HG02610 (cell line): ENCODE measurements around the gene ISL1.

Experiments
- ATAC-seq: cut with Tn5 transposase; IDR thresholded peaks from one replicate; pipeline ENCODE4 v1.9.1; 2021; ENCODE audit warnings: mild to moderate bottlenecking, moderate library complexity; ENCODE audit not compliant: unreplicated experiment

Gene ISL1

DNA sequence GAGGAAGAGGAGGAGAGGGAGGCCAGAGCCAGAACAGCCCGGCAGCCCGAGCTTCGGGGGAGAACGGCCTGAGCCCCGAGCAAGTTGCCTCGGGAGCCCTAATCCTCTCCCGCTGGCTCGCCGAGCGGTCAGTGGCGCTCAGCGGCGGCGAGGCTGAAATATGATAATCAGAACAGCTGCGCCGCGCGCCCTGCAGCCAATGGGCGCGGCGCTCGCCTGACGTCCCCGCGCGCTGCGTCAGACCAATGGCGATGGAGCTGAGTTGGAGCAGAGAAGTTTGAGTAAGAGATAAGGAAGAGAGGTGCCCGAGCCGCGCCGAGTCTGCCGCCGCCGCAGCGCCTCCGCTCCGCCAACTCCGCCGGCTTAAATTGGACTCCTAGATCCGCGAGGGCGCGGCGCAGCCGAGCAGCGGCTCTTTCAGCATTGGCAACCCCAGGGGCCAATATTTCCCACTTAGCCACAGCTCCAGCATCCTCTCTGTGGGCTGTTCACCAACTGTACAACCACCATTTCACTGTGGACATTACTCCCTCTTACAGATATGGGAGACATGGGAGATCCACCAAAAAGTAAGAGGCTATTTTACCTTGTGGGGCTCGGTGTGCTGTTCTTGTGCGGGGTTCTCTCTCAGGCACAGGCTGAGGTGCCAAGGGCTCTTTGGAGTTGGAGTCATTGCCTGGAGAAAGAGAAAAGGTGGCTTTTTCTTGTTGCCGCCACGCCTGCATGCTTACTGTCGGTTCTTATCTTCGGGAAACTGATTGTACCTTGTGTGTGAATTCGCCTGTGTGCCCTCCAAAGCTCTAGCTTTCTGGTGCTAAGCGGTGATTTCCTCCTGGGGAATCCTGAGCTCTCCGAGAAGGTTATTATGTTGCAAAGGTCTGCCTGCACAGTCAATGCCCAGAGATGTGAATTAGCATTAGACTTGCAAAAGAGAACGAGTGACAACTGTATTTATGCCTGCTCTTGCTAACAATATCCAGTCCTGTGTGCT lies at the start of gene ISL1:
ISL1 (plus strand) TSS at position 318 of the 991 bp plus-strand sequence; CDS start at position 542, 224 bp downstream.
- ATAC-seq = peak; percentile 57

DNA sequence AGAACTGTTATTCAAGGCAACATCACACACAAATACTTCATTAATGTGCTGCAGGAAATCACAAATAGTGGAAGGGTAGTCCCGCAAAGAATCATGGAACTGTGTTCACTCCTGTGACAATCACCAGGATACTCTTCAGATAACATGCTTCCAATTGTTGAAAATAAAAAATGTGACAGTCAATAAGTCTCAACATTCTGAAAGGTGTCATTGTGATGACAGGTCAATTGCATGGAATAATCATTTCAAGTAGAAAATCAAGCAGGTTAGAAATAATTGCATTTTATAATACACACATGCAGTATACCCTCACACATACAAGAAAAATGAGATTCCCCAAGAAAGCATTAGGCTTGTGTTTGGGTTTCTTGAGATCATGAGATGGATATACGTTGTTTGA lies 46.4 kb upstream of the ISL1 start:
- ATAC-seq = no peak

DNA sequence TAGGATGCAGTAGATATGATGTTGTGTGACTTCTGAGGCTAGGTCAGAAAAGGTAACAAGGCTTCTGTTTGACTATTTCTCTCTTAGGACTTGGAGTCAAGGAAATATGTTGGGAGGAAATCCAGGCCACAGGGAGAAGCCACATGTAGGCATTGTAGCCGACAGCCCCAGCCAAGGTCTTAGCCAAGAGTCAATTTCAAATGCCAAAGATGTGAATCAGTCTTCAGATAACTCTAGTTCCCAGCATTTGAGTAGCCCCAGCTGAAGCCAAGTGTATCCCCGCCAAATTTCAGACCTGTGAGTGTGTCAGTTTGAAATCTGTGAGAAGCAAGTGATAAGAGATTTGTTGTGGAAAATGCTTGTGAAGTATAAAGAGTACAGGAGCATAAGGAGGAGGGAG lies 38.1 kb upstream of the ISL1 start:
- ATAC-seq = no peak

DNA sequence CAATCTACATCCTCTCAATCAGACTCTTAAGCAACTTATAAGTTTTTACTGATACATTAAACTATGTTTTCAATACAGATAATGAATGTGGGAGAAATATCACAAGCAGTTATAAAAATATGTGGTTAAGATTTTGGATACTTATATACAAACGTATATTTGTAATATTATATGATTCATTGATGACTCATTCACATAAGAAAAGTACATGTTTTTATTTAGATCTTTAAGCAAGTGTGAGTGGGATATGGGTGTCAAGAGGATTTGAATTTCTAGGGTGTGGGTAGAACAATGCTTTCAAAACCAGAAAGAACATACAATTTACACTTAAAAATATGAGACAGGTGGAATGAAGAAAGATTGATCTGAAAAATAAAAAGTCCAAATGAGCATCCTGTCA lies 36.1 kb upstream of the ISL1 start:
- ATAC-seq = no peak

DNA sequence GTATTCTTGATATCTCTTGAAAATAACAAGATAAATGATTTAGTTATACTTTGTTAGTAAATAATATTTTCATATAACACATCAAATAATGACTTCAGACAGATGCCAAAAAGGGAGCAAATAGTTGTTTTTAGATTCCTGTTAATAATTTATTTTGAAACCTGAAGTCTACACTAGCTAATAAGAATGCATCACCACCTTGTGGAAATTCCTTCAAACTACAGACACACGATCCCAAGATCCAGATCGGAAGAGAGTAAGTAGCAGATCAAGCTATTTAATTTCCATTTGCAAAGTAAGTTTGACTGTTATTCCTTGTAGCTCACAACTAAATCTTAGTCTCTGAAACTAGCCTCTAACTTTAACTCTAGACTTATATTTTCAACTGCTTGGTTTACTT lies 35.5 kb upstream of the ISL1 start:
- ATAC-seq = no peak

DNA sequence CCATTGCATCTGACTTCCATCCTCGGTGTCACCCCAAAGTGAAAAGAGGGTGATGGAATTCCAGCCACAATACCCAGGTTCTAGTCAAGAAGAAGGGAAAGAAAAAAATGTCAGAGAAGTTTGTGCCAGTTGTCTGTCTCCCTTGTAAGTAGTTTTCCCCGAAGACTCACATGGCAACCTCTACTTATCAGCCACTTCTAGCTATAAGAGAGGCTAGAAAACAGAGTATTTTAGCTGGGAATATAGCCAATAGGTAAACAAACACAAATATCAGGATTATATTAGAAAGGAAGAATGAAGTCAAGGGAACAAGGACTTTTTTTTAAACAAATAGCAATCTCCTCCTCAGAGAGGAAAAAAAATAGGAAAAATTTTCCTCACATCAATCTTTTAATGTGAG lies 12.2 kb upstream of the ISL1 start:
- no peak for ATAC-seq

DNA sequence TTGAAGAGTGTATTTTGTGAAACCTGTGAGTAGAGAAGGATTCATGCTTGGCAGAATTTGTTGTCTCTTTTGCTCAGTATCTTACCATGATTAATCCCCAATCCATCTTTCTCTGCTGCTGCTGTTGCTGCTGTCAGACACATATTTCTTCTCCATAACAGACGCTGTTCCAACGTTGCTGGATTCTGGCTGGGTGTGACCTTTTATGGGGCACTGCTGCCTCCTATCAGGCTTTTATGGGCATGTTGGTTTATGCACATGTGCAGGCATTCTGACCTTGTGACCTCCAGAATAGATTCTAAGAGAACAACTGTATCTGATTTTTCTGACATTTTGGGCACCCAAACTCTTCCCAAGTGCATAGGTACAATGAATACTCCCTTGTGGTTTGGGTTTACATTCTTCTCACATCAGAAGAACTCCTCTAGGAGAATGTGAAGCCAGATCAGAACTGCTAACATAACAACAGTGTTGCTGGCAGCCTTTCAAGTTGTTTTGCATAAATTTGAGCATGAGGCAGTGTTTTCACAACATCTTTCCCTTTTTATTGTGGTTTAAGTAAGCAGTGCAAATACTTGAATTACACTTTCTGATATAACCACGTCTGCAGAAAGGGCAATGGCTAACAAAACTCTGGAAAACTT lies 9.2 kb upstream of the ISL1 start:
- no peak for ATAC-seq

DNA sequence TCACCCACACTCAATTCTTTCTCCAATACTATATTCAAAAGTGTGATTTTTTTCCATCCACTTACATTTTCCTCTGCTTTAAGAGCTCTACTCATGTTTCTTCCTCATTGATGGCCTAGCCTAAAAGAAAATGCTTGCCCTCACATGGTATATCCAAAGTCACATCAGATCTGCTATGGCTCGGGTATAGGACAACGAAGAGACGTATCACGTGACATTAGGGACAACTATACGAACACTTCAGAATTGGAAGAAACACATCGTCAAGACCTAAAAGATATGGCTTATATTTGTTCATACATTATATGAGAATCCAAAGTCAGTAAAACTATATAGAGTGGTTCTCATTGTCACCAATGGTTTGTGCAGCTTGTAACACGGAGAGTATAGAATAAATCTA lies 8.2 kb upstream of the ISL1 start:
- ATAC-seq = no peak

DNA sequence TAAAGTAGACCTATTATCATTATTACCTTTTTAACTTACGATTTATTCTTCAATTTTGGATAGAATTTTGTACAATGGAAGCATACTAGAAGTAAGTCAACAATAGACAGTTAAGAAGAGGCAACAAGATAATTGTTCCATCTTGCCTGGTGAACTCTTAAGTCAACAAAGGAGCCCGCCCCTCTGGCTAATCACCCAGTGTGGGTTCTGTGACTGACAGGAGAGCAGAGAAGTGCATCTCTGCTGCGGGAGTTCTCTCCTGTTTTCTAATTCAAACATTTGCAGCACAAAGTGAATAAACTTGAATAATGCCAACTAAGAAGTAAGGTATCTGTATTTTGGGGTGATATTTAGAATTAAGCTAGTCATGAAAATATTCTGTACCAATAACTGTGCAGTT lies 6.7 kb upstream of the ISL1 start:
- ATAC-seq = no peak

DNA sequence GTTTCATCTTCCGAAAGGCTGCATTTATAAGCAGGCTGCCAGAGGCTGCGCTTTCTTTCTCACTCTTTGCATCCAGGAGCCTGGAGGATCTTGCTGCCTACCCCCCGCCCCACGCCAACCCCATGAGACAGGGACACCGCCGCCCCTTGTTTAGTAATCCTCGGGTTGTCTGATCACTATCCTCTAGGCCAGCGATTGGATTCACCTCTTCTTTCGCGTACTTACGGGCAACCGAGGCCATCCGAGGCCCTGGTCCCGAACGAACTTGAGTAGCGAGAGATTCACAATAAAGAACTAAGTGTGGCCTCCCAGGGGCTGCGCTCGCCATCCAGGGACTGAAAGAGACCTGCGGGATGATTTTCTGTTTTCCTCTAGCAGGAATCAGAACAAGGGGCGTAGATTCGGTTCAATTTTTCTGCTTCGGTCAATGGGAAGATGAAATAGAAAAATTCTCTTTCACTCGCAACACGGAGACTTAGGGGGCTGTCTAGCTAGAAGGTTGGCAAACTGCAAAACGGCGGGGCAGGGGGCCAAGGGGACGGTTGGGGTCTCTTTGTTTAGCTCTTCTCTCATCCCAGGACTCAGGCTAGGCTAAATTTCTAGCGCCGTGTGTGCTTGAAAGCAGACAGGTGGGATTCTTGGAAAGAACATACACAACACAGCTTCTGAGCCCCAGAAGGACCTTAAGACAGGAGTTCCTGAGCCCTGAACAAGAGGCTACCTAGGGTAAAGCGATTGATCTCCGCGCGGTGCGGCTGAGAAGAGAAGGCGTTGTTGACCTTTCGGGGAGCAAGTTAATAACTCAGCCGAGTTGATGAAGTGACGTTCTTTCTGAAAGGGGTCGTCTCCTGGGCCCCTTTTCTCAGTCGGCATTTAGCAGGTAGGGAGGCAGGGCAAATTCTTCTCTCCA lies 5.8 kb upstream of the ISL1 start:
- no peak for ATAC-seq

DNA sequence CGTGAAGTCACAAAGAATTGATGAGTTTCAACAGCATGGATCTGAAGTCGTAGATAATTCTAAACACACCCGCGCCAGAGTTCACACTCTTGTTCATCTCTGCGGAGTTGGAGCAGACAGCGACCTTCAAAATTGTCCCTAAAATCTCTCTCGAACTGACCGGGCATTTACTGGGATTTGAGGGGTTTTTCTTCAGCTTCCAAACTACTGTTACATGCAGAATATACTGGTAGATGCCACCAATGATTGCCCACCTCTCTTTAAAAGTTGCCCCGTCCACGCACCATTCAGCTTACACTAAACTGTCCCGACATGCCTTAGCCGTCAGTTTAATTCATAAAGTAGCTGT lies 5.2 kb upstream of the ISL1 start:
- no peak for ATAC-seq

DNA sequence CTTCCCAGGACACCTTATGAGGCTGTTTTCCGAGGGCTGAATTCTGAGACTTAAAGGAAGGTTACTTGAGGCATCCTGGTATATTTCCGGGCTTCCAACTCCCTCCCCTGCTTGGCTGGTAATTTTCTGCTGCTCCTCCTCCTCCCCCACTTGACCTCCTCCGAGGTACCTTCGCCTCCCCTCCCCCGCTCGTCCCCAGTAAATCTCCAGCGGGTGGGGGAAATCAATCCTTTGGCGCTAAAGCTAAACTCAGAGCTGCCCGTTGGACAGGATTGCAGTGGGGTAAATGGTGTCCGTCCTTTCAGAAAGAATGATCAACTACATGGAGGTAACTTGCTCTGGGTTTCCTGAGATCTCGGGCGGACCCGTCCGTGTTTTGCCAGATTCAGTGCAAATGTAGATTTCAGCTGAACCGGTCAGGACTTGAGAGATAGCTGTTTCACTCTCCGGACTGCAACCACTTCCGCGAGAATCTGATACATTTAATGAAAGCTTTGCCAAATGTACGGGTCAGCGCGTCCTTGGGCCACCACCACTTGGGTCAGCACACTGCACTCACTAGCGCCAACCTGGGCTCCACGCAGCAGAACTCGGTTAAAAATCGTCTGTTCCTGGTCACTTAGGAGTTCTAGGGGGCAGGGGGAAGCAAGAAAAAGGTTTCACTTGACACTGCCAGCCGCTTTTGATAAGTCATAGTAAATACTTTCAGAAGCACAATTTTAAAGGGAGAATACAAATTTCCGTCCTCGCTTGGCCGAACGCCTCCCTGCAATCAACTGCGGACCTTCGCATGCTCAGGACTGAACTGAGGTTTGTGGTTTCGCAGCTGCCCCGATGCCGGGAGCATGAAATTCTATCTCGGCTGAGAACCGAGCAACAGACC lies 4.6 kb upstream of the ISL1 start:
- ATAC-seq = no peak

DNA sequence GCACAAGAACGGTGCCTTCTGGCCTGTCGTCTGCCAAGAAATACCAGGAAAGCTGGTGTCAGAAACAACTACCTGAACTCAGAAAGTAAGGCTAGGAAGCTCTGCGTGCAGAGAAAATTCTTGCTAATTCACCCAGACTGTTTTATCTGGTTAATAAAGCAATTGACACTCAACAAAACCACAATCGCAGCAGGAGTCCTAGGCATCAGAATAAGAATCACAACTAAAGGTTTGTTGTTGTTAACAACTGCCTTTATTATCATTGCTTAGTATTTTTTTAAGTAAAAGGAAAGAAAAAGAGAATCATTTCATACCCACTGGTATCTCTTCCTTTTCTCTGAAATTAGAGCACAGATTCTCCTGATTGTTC lies 3.9 kb upstream of the ISL1 start:
- no peak for ATAC-seq

DNA sequence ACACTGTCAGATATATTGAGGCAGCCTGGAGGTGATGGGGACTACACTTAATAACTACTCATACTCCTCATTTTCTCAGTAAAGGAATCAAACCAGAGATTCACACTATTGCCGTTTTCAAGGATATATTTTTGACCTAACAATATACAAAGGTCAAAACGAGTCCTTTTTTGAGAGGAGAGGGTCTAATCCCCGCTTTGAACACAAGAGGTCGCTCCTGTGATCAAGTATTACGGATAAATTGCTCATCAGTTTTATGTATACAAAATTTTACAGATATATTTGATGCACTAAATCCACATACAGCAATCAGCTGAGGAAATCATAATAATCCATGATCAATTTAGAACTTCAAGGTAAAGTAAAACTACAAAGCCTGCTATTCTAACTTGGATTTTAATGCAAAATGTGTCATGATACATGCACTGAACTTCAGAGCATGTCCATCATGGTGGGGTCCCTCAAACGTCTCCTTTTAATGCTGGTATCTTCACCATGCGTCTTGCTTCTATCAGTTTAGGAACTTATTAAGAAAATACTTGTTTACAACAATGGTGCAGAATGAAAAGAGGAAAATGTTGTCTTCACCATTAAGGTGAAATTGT lies 2.5 kb upstream of the ISL1 start:
- ATAC-seq = no peak

DNA sequence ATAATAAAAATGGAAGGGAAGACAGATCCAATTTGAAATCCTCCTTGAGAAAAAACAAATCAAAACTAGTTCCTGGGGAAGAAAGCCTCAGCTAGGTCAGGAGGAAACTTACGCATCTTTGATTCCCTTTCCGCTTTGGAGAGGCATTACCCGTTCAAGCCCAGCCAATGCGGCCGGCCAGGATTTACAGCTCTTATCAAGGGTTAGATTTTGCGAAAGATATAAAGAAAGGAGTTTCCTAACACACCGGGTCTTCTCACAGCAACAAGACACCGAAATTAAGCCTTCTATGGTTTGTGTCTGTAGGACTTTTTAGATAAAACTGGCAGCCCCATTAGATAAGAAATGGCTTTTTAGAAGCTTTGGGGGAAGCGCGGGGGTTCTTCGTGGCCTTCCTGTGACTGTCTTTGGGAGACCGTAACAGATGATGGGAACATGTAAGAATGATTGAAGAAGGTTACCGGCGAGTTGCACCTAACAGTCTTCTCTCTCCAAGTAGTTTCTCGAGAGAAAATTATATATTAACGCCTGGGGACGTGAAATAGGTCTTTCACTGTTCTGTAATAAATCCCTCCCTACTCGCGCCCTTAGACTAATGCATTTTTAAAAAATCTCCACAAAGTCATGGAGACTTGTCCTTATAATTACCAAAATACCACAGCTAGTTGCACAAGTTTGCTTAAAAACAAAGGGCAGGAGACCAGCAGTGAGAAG lies 1.3 kb upstream of the ISL1 start:
- ATAC-seq = no peak

DNA sequence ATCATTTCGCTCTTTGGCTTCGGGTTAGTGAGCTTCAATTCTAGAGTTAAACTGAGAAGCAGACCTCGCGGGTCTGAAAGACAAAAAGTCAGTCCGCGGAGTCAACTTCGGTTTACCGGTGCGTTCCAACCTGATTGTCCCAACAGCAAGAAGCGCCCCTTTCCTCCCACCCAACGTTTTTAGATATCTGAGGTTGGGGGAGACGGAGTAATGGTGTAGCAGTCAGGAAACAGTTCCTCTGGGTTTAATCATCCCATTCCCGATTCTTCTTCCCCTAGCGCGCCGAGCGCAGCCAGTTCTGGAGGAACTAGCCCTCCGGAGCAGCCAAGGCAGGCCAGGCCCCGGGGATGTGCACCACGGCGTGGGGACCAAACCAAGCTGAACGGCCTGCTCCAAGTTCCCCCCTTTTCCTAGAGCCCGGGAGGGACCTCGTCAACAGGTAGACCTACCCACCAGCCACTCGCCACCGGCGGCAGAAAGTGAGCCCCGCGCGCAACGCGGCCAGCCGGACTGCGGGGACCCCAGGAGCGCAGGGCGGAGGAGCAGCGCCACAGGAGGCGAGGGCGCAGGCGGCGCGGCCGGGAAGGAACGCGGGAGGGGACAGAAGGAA lies 622 bp upstream of the ISL1 start:
- ATAC-seq = peak; percentile 15

DNA sequence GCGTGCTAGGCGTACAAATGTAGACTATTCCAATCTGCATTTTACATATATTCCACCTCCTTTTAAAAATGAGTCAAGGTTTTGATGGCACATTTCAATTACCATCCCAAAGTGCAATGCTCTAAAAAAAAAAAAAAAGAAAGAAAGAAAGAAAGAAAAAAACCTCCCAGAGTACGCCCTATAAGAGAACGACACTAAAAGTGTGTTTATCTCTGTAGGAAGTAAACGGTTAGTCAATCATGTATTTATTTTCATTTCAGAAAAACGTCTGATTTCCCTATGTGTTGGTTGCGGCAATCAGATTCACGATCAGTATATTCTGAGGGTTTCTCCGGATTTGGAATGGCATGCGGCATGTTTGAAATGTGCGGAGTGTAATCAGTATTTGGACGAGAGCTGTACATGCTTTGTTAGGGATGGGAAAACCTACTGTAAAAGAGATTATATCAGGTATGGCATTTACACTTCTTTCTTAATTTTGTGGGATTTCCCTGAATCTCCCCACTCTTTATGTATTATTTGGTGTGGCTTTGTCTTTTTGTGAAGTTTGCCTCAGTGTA lies 1.1 kb downstream of the ISL1 start:
- ATAC-seq = no peak

DNA sequence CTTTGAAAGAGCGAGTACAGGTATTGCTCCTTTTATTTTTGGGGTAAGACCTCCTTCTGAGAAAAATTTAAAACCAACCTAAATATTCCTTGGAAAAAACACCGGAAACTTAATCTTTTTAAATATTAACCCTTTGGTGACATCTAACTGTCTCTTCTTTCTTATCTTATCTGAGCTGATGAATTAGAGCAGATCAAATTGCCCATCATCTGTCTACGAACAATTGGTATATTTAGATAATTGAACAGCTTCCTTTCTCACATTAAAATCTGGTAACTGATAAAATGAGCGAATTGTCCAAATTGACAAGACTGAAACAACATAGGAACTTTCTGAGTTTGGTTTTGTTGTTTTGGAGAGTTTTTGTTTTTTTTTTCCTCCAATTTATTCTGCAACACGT lies 2.0 kb downstream of the ISL1 start:
- ATAC-seq = no peak
